PC-3 (cell line): ENCODE measurements around the gene SH3PXD2A. TPM values are rescaled to one million over a fixed set of nuclear protein-coding genes. Genes with fewer than 3 reads are reported as not detected.

Experiments
- ATAC-seq: fragments of 200-7000 bp; cut with Tn5 transposase; 2 replicates; pipeline ENCODE4 v1.9.1; 2020; ENCODE audit warnings: mild to moderate bottlenecking, moderate library complexity
- BruUV-seq: library from RNA; stranded (reverse); fragments of 400-500 nt; replicated peaks from 2 replicates; lab custom pipeline; 2021; lab: Mats Ljungman, UMichigan
- CTCF ChIA-PET: fragments of 300-600 bp; sonication (Branson Sonifier 250); formaldehyde crosslinking; loops from one replicate; lab custom pipeline; 2022; ENCODE audit warnings: antibody characterized with exemption; lab: Charles Lee
- POLR2A ChIA-PET: fragments of 300-600 bp; sonication (Branson Sonifier 250); formaldehyde crosslinking; loops from one replicate; lab custom pipeline; 2022; ENCODE audit warnings: antibody characterized with exemption; ENCODE audit not compliant: unreplicated experiment; lab: Charles Lee
- DNase-seq: peaks from one replicate; pipeline ENCODE4 v3.0.0-alpha.2; 2015
- H2AFZ ChIP-seq: fragments of 300-600 bp; sonication (generic); 2 replicates; pipeline ENCODE4 v1.6.0; 2016; ENCODE audit warnings: antibody characterized with exemption, low read length
- H3F3A ChIP-seq: fragments of 300-600 bp; sonication (generic); one replicate; pipeline ENCODE4 v1.6.0; 2017; ENCODE audit warnings: antibody characterized with exemption, low read length, control low read depth, mild to moderate bottlenecking; ENCODE audit not compliant: unreplicated experiment
- H3K27ac ChIP-seq: fragments of 300-600 bp; sonication (generic); 2 replicates; pipeline ENCODE4 v1.5.1; 2016; ENCODE audit warnings: mild to moderate bottlenecking, low read length
- H3K27me3 ChIP-seq: fragments of 300-600 bp; sonication (generic); 2 replicates; pipeline ENCODE4 v1.6.1; 2016; ENCODE audit warnings: low read length, mixed read lengths
- H3K36me3 ChIP-seq: fragments of 300-600 bp; sonication (generic); 2 replicates; pipeline ENCODE4 v1.6.1; 2016; ENCODE audit warnings: low read depth, mixed run types, low read length, mixed read lengths
- H3K4me1 ChIP-seq: fragments of 300-600 bp; sonication (generic); 2 replicates; pipeline ENCODE4 v1.5.1; 2016; ENCODE audit warnings: low read length; ENCODE audit not compliant: insufficient read depth
- H3K4me2 ChIP-seq: fragments of 300-600 bp; sonication (generic); 2 replicates; pipeline ENCODE4 v1.6.0; 2016; ENCODE audit warnings: low read length
- H3K4me3 ChIP-seq: fragments of 300-600 bp; sonication (generic); 2 replicates; pipeline ENCODE4 v1.5.1; 2016; ENCODE audit warnings: mild to moderate bottlenecking, low read length, mixed read lengths
- H3K79me2 ChIP-seq: fragments of 300-600 bp; sonication (generic); 2 replicates; pipeline ENCODE4 v1.6.1; 2017; ENCODE audit warnings: low read length, mixed read lengths
- H3K9ac ChIP-seq: fragments of 300-600 bp; sonication (generic); 2 replicates; pipeline ENCODE4 v1.6.0; 2016; ENCODE audit warnings: mild to moderate bottlenecking, low read length
- H3K9me2 ChIP-seq: fragments of 300-600 bp; sonication (generic); replicated peaks from 2 replicates; pipeline ENCODE4 v1.6.1; 2016; ENCODE audit warnings: mixed run types, low read length, mixed read lengths
- H3K9me3 ChIP-seq: fragments of 300-600 bp; sonication (generic); 2 replicates; pipeline ENCODE4 v1.6.1; 2016; ENCODE audit warnings: low read length, mixed read lengths
- H4K20me1 ChIP-seq: fragments of 300-600 bp; sonication (generic); 2 replicates; pipeline ENCODE4 v1.6.1; 2016; ENCODE audit warnings: low read length, mixed read lengths
- EZH2 ChIP-seq: fragments of 300-600 bp; sonication (generic); IDR thresholded peaks from one replicate; pipeline ENCODE4 v1.6.1; 2017; ENCODE audit warnings: antibody characterized with exemption, mild to moderate bottlenecking, low read length; ENCODE audit not compliant: unreplicated experiment
- EZH2phosphoT487 ChIP-seq: fragments of 300-600 bp; sonication (generic); IDR thresholded peaks from 2 replicates; pipeline ENCODE4 v1.6.1; 2018; ENCODE audit warnings: mild to moderate bottlenecking, antibody characterized with exemption, low read length, borderline replicate concordance
- intact Hi-C: fragments of 100-400 bp; cut with micrococcal nuclease; formaldehyde crosslinking; loops from 2 replicates; pipeline ENCODE4 v1.9.0; 2023
- total RNA-seq: library from RNA; depleted of rRNA; stranded (reverse); fragments of >200 nt; gene quantifications from 2 replicates; pipeline ENCODE4 v1.2.3, GENCODE V29; 2014
- TF ChIP-seq, protein P1 (sequence below): fragments of 300-600 bp; sonication (generic); conservative IDR thresholded peaks from 2 replicates; pipeline ENCODE4 v1.5.1; 2017; ENCODE audit warnings: antibody characterized with exemption, low read depth, mild to moderate bottlenecking, low read length

The SH3PXD2A gene
- total RNA-seq, 1 experiment from 2014 or later, result 3.4 TPM

DNA sequence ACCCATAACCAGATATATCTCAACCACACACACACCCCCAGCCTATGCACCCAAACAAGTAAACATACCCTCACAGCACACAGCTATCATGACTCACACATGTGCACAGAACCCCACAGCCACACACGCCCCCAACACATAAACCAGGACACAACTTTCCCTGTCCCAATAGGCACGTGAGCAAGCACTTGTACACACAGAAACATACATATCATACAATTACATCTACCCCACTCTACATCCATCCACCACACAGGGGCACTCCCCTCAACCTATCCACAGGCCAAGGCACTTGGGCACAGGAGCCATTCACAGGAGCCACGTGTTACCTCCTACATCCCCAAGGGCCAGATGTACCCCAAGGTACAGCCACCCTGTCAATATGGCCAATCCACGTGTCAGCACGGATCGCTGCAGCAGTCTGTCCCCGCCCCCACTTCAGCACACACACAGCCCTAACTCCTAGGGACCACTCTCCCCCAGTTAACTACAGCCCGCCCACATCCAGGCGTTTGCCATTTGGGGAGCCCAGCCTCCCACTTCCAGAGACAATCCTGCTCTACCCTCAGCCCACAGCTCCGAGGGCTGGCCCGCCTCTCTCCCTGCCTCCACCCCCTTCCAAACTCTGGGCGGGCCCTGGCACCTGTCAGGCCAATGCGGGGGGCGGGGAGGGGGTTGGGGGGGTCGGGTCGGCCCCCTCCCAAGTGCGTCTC lies 163.5 kb downstream of the SH3PXD2A start:
- no TSS peak for BruUV-seq
- H3K9me2 ChIP-seq, result no peaks in the 10 kb centered on the region
- no peaks in the 10 kb centered on the region for H3K79me2 ChIP-seq
- no peak overlapping the region for H3K27ac ChIP-seq
- no peak for TF ChIP-seq EZH2phosphoT487
- TF ChIP-seq, protein P1, sequence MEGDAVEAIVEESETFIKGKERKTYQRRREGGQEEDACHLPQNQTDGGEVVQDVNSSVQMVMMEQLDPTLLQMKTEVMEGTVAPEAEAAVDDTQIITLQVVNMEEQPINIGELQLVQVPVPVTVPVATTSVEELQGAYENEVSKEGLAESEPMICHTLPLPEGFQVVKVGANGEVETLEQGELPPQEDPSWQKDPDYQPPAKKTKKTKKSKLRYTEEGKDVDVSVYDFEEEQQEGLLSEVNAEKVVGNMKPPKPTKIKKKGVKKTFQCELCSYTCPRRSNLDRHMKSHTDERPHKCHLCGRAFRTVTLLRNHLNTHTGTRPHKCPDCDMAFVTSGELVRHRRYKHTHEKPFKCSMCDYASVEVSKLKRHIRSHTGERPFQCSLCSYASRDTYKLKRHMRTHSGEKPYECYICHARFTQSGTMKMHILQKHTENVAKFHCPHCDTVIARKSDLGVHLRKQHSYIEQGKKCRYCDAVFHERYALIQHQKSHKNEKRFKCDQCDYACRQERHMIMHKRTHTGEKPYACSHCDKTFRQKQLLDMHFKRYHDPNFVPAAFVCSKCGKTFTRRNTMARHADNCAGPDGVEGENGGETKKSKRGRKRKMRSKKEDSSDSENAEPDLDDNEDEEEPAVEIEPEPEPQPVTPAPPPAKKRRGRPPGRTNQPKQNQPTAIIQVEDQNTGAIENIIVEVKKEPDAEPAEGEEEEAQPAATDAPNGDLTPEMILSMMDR, result no peak
- no peak for TF ChIP-seq EZH2
- CTCF ChIA-PET, result no interaction called here
- DNase-seq, result no peak
- no peak for ATAC-seq
- no peak overlapping the region for H3K4me2 ChIP-seq
- no peaks in the 10 kb centered on the region for H3K27me3 ChIP-seq
- H3K9me3 ChIP-seq, result no peaks in the 10 kb centered on the region
- H3K4me1 ChIP-seq, result peaks cover 13% of the 10 kb centered on the region
- no peak overlapping the region for H3K4me3 ChIP-seq
- no peak overlapping the region for H3K9ac ChIP-seq
- intact Hi-C loops, result no loop called here
- no peaks in the 10 kb centered on the region for H3F3A ChIP-seq
- POLR2A ChIA-PET, result no interaction called here
- no peak overlapping the region for H2AFZ ChIP-seq
- H4K20me1 ChIP-seq, result no peaks in the 10 kb centered on the region
- H3K36me3 ChIP-seq, result no peaks in the 10 kb centered on the region

DNA sequence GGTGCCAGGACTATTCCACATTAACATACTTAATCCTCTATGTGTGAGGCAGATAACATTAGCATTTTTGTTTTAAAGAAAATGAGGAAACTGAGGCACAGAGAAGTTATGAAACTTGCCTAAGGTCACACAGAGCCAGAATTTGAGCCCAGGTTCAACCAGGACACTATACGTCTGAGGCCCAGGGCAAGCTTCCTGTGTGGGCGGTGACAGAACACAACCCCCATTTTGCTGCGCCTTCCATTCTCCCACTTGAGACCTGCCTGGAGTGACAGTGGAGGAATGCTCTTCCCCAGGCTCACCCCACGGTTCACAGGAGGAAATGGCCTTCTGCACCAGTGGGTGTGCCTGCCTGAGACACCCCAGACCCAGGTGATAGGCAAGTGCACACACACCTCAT lies 164.1 kb downstream of the SH3PXD2A start:
- Histone ChIP-seq H3K9ac (no peak overlapping the region), H3K4me1 (peaks cover 7% of the 10 kb centered on the region), H3K9me3 (no peaks in the 10 kb centered on the region), H3K27me3 (no peaks in the 10 kb centered on the region), H3K36me3 (no peaks in the 10 kb centered on the region), H3F3A (no peaks in the 10 kb centered on the region), H3K9me2 (no peaks in the 10 kb centered on the region), H4K20me1 (no peaks in the 10 kb centered on the region), H3K79me2 (no peaks in the 10 kb centered on the region), H3K4me2 (no peak overlapping the region), H2AFZ (no peak overlapping the region), H3K27ac (no peak overlapping the region), H3K4me3 (no peak overlapping the region)
- POLR2A ChIA-PET, result no interaction called here
- CTCF ChIA-PET, result no interaction called here
- no peak for DNase-seq
- BruUV-seq, result no TSS peak
- intact Hi-C loops, result no loop called here
- ATAC-seq, result no peak
- TF ChIP-seq EZH2 (no peak), EZH2phosphoT487 (no peak)
- TF ChIP-seq, protein P1, result no peak

DNA sequence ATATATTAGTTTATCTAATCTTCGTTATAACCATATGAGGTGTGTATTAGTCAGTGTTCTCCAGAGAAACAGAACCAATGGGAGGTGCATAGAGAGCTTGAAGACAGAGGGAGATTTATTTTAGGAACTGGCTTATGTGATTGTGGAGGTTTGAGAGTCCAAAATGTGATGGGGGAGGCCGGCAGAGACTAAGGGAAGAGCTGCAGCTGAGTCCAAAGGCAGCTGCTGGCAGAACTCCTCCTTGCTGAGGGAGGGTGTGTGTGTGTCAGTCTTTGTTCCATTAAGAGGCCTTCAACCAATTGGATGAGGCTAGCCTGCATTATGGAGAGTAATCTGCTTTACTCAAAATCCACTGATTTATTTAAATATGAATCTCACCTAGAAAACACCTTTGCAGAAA lies 165.1 kb downstream of the SH3PXD2A start:
- Histone ChIP-seq H3F3A (no peaks in the 10 kb centered on the region), H3K4me2 (no peak overlapping the region), H2AFZ (no peak overlapping the region), H3K9me3 (no peaks in the 10 kb centered on the region), H3K36me3 (no peaks in the 10 kb centered on the region), H3K27ac (no peak overlapping the region), H3K9me2 (no peaks in the 10 kb centered on the region), H3K27me3 (no peaks in the 10 kb centered on the region), H4K20me1 (no peaks in the 10 kb centered on the region), H3K9ac (no peak overlapping the region), H3K4me3 (no peak overlapping the region), H3K79me2 (no peaks in the 10 kb centered on the region), H3K4me1 (no peaks in the 10 kb centered on the region)
- POLR2A ChIA-PET, result no interaction called here
- CTCF ChIA-PET, result no interaction called here
- BruUV-seq, result no TSS peak
- TF ChIP-seq EZH2phosphoT487, result no peak
- TF ChIP-seq, protein P1, result no peak
- TF ChIP-seq EZH2, result no peak
- intact Hi-C loops, result no loop called here
- DNase-seq (no peak), ATAC-seq (no peak)
